ENCODE results near the gene HS3ST2.
A peak's percentile ranks its signal among the peaks of the same experiment; 100 is the strongest.

Gene HS3ST2

DNA sequence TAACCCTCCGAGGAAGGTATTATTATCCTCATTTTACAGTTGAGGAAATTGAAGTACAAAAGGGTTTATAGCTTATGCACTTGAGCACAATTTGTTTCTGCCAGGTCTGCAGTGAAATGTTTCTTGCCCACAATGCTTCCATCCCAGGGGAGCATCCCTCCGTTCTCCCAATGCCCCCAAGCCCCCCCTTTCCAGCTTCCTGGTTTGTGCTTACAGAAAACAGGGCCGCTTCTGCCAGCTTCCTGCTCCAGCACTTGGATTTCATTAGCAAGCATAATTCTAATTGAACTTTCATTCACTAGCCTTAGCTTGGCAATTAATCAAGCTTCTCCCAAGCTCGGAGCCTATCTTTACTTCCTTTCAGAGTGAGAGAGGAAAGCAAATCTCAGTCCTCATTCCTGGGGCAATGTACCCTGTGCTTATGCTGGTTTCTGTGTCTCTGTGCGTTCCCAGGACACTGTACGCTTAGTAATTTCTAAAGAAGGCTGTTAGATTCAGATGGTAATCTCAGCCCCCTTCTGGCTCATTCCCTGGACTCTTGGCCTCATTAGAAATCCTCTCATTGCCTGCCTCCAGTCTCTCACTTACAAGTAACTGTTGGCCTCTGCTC lies 141.6 kb downstream of the HS3ST2 start:
- Histone ChIP-seq H3K36me3 (ENCODE audit: insufficient read depth, low read length) (no peaks in the 10 kb centered on the region), H3K9me3 (ENCODE audit: low read length) (no peaks in the 10 kb centered on the region), H3K4me1 (ENCODE audit: insufficient read depth, low read length) (no peaks in the 10 kb centered on the region), H3K4me3 (ENCODE audit: low read length) (no peak overlapping the region), H3K27me3 (ENCODE audit: insufficient read depth, low read length) (no peaks in the 10 kb centered on the region), H2AFZ (ENCODE audit: low read depth, low read length) (peak overlapping the region; percentile 1)

DNA sequence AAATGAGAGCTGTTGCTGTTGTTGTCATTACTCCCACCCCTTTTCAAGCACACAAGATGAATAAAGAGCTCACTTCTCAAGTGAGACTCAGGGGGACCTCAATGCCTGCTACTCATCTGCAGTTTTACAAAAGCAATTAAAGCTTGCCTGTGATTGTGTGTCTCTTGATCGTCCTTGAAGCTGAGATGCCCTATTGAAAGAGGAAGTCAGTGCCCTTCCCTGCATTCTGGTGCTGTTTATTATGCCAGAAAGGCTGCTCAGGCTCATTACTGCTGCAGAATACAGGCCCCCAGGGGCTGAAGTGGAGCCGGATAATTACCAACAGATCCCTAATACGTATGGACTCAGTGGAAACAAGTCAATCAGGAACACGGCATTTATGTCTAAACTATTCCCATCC lies 147.2 kb downstream of the HS3ST2 start:
- Histone ChIP-seq H3K9me3 (ENCODE audit: low read length) (no peaks in the 10 kb centered on the region), H3K27me3 (ENCODE audit: insufficient read depth, low read length) (no peaks in the 10 kb centered on the region), H3K4me1 (ENCODE audit: insufficient read depth, low read length) (no peaks in the 10 kb centered on the region)

DNA sequence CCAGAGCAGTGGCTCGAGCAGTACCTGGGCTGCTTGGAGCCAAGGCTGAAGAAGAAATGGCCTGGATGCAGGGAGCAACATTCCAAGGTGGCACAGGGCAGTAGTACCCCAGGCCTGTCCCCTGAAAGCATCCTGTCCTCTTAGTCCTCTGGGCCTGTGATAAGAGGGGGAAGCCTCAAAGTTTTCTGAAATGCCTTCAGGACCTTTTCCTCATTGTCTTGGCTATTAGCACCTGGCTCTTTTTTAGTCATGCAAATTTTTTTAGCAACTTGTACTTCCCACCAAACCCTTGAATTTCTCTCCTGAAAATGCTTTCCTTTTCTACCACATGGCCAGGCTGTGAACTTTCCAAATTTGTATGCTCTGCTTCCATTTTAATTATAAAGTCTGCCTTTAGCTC lies 148.9 kb downstream of the HS3ST2 start:
- Histone ChIP-seq H2AFZ (ENCODE audit: low read depth, low read length) (no peak overlapping the region), H3K36me3 (ENCODE audit: insufficient read depth, low read length) (no peaks in the 10 kb centered on the region), H3K9me3 (ENCODE audit: low read length) (no peaks in the 10 kb centered on the region), H3K4me3 (ENCODE audit: low read length) (no peak overlapping the region), H3K27me3 (ENCODE audit: insufficient read depth, low read length) (no peaks in the 10 kb centered on the region), H3K4me1 (ENCODE audit: insufficient read depth, low read length) (peaks cover 7% of the 10 kb centered on the region)

More for the DNA sequence above, 147.2 kb downstream of the HS3ST2 start:
- Histone ChIP-seq H2AFZ (ENCODE audit: low read depth, low read length) (no peak overlapping the region), H3K4me3 (ENCODE audit: low read length) (no peak overlapping the region), H3K36me3 (ENCODE audit: insufficient read depth, low read length) (no peaks in the 10 kb centered on the region)

All from neuron (in vitro differentiated cells).